Measurements from ENCODE around the gene RSPO3.

DNA sequence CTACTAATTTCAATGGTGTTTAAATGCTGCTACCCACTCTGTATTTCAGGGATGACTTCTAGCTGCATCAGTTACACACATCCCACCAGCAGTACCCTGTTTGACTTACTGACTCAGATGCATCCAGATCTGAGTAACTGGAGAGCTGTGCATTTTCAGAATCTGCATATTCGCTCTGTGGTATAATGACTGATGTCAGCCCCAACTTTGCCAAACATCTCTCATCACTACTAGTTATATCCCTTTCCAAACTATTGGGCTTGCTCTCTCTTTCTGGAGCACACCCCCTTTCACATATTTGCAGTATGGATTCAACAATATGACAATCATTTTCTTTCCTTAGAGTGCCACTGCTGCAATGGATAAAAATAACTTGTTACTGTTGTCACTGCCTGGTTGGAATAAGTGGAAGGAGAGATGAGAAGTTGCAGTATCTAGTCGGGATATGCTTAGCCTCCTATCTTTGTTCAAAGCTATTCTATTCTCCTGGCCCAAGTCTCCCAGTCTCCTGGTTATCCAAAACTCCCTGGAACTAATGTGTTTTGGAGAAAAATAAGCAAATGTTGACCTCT lies 3.3 kb upstream of the RSPO3 start:
- no peak for TF ChIP-seq POLR2A (IDR thresholded peaks at IDR 0.05)
- TF ChIP-seq CTCF (IDR thresholded peaks at IDR 0.05) = no peak
